ENCODE results near the gene CD53. TPM values are rescaled to one million over a fixed set of nuclear protein-coding genes. Genes with fewer than 3 reads are reported as not detected.
A peak's percentile ranks its signal among the peaks of the same experiment; 100 is the strongest.

The CD53 gene
- total RNA-seq, 1 experiment from 2014 or later, result not detected

DNA sequence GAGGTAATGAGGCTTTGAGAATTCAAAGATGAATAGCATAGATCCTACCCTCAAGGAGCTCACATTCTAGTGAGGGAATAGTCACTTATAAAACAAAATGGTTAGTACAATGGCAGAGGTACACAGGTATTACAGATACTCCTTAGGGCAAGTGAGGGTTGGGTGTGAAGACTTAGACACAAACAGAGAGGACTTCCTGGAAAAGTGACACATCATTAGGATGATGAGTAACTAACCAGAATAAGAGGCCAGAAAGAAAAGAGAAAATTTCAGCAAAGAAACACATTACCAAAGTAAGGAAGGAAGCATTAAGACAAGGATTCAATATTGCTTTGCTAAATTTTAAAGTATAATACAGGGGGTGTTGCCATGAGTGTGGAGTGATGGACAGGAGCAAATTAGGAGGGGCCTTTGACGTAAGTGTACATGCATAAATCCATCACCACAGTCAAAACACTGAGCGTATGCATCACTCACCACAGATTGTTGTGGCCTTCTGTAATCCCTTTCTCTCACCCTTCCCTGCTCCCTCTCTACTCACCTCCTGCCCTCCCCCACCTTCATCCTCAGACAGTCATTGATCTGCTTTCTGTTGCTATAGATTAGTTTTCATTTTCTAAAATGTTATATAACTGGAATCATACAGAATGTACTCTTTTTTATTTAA, 7.9 kb downstream of the CD53 start:
- Histone ChIP-seq H3K9me3 (no peaks in the 10 kb centered on the region), H3K36me3 (ENCODE audit: control insufficient read depth, insufficient read depth, low read length) (no peaks in the 10 kb centered on the region), H3K4me1 (no peaks in the 10 kb centered on the region), H3K4me3 (ENCODE audit: low read depth, low read length) (no peak overlapping the region), H3K27me3 (replicated peaks; ENCODE audit: control insufficient read depth, insufficient read depth, low read length) (no peaks in the 10 kb centered on the region)
- H3K27me3 Mint-ChIP-seq (ENCODE audit: insufficient read depth, unreplicated experiment), result peaks cover 3% of the 10 kb centered on the region
- H3K36me3 Mint-ChIP-seq (ENCODE audit: insufficient read depth, unreplicated experiment), result no peaks in the 10 kb centered on the region
- no peak overlapping the region for H3K27ac Mint-ChIP-seq (ENCODE audit: unreplicated experiment)
- CTCF ChIA-PET, result no interaction called here
- TF ChIP-seq, protein P1, sequence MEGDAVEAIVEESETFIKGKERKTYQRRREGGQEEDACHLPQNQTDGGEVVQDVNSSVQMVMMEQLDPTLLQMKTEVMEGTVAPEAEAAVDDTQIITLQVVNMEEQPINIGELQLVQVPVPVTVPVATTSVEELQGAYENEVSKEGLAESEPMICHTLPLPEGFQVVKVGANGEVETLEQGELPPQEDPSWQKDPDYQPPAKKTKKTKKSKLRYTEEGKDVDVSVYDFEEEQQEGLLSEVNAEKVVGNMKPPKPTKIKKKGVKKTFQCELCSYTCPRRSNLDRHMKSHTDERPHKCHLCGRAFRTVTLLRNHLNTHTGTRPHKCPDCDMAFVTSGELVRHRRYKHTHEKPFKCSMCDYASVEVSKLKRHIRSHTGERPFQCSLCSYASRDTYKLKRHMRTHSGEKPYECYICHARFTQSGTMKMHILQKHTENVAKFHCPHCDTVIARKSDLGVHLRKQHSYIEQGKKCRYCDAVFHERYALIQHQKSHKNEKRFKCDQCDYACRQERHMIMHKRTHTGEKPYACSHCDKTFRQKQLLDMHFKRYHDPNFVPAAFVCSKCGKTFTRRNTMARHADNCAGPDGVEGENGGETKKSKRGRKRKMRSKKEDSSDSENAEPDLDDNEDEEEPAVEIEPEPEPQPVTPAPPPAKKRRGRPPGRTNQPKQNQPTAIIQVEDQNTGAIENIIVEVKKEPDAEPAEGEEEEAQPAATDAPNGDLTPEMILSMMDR (IDR thresholded peaks at IDR 0.05; ENCODE audit: insufficient read depth in 1 of 2, low read depth in 1 of 2, low read length in 1 of 2, severe bottlenecking in 1 of 2, unreplicated experiment in 1 of 2), result no peak
- no peak overlapping the region for H3K4me3 Mint-ChIP-seq (ENCODE audit: unreplicated experiment)
- no TSS peak for BruUV-seq (replicated peaks)
- no peaks in the 10 kb centered on the region for H3K4me1 Mint-ChIP-seq (ENCODE audit: low read depth, unreplicated experiment)
- no peaks in the 10 kb centered on the region for H3K9me3 Mint-ChIP-seq (ENCODE audit: unreplicated experiment)
- POLR2A ChIA-PET, result no interaction called here
- no peak for DNase-seq
- intact Hi-C loops (cut with micrococcal nuclease; ENCODE audit: unreplicated experiment), result no loop called here

DNA sequence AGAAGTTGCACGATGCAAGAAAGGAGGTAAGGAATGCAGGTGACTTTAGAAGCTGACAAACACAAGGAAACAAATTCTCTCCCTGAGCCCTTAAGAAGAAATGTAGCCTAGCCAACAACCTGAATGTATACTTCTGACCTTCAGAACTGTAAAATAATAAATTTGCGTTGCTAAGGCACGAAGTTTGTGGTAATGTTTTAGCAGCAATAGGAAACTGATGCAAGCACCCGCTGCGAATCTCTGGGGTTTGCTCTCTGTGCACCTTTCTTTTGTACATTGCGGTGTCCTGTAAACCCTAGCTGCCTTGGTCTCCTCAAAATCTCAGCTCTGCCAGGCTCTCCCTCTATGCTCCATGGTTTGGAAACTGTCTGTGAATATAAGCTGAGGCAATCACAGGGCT, 15.1 kb downstream of the CD53 start:
- Histone ChIP-seq H3K27me3 (replicated peaks; ENCODE audit: control insufficient read depth, insufficient read depth, low read length) (no peaks in the 10 kb centered on the region), H3K9me3 (no peaks in the 10 kb centered on the region), H3K4me3 (ENCODE audit: low read depth, low read length) (no peak overlapping the region), H3K36me3 (ENCODE audit: control insufficient read depth, insufficient read depth, low read length) (no peaks in the 10 kb centered on the region), H3K4me1 (peaks cover 10% of the 10 kb centered on the region)
- intact Hi-C loops (cut with micrococcal nuclease; ENCODE audit: unreplicated experiment), result no loop called here
- CTCF ChIA-PET, result no interaction called here
- BruUV-seq (replicated peaks), result no TSS peak
- H3K27me3 Mint-ChIP-seq (ENCODE audit: insufficient read depth, unreplicated experiment), result peaks cover 5% of the 10 kb centered on the region
- no peaks in the 10 kb centered on the region for H3K36me3 Mint-ChIP-seq (ENCODE audit: insufficient read depth, unreplicated experiment)
- H3K4me3 Mint-ChIP-seq (ENCODE audit: unreplicated experiment), result no peak overlapping the region
- peak overlapping the region; percentile 25 for H3K27ac Mint-ChIP-seq (ENCODE audit: unreplicated experiment)
- H3K4me1 Mint-ChIP-seq (ENCODE audit: low read depth, unreplicated experiment), result peaks cover 6% of the 10 kb centered on the region
- DNase-seq, result no peak
- POLR2A ChIA-PET, result no interaction called here
- TF ChIP-seq, protein P1 (IDR thresholded peaks at IDR 0.05; ENCODE audit: insufficient read depth in 1 of 2, low read depth in 1 of 2, low read length in 1 of 2, severe bottlenecking in 1 of 2, unreplicated experiment in 1 of 2), result no peak
- H3K9me3 Mint-ChIP-seq (ENCODE audit: unreplicated experiment), result no peaks in the 10 kb centered on the region

DNA sequence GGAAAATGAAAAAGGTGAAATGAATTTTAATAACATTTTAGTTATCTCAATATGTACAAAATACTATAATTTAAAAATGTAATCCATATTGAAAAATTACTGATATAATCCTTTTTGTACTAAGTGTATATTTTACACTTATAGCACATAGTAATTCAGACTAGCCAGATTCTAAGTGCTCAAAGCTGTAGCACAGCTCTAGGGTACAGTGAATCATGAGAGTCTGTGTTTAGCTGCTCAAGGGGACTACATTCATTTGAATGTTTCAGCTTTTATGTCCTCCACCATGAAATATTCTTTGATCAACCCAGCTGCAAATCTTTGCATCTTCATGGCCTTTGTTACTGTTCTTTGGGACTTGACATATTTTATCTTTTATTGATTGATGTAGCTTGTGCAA, 15.7 kb downstream of the CD53 start:
- intact Hi-C loops (cut with micrococcal nuclease; ENCODE audit: unreplicated experiment), result no loop called here
- no peaks in the 10 kb centered on the region for H3K36me3 ChIP-seq (ENCODE audit: control insufficient read depth, insufficient read depth, low read length)
- POLR2A ChIA-PET, result no interaction called here
- H3K27me3 Mint-ChIP-seq (ENCODE audit: insufficient read depth, unreplicated experiment), result peaks cover 5% of the 10 kb centered on the region
- CTCF ChIA-PET, result no interaction called here
- no peaks in the 10 kb centered on the region for H3K27me3 ChIP-seq (replicated peaks; ENCODE audit: control insufficient read depth, insufficient read depth, low read length)
- H3K9me3 ChIP-seq, result no peaks in the 10 kb centered on the region
- H3K4me3 Mint-ChIP-seq (ENCODE audit: unreplicated experiment), result no peak overlapping the region
- TF ChIP-seq, protein P1 (IDR thresholded peaks at IDR 0.05; ENCODE audit: insufficient read depth in 1 of 2, low read depth in 1 of 2, low read length in 1 of 2, severe bottlenecking in 1 of 2, unreplicated experiment in 1 of 2), result no peak
- no peaks in the 10 kb centered on the region for H3K9me3 Mint-ChIP-seq (ENCODE audit: unreplicated experiment)
- no TSS peak for BruUV-seq (replicated peaks)
- H3K4me1 Mint-ChIP-seq (ENCODE audit: low read depth, unreplicated experiment), result peaks cover 6% of the 10 kb centered on the region
- H3K4me3 ChIP-seq (ENCODE audit: low read depth, low read length), result no peak overlapping the region
- H3K36me3 Mint-ChIP-seq (ENCODE audit: insufficient read depth, unreplicated experiment), result no peaks in the 10 kb centered on the region
- no peak for DNase-seq
- H3K4me1 ChIP-seq, result peaks cover 10% of the 10 kb centered on the region
- peak overlapping the region; percentile 25 for H3K27ac Mint-ChIP-seq (ENCODE audit: unreplicated experiment)
